Neural progenitor cell (in vitro differentiated cells): Measurements from ENCODE around the gene PPIL4. TPM values are rescaled to one million over a fixed set of nuclear protein-coding genes. Genes with fewer than 3 reads are reported as not detected.

ENCODE experiments used
- DNase-seq: peaks from one replicate; pipeline ENCODE4 v3.0.0-alpha.2; 2016; ENCODE audit warnings: low spot score
- H2AFZ ChIP-seq: fragments of 200-600 bp; sonication (generic); replicated peaks from 2 replicates; pipeline ENCODE4 v1.6.1; 2016; ENCODE audit warnings: antibody characterized with exemption
- H3F3A ChIP-seq: fragments of 200-600 bp; sonication (generic); 2 replicates; pipeline ENCODE4 v1.6.1; 2016; ENCODE audit warnings: antibody characterized with exemption, low read depth
- H3K27ac ChIP-seq: fragments of 200-600 bp; sonication (generic); 2 replicates; pipeline ENCODE4 v1.5.1; 2016; ENCODE audit warnings: mild to moderate bottlenecking
- H3K27me3 ChIP-seq: fragments of 200-600 bp; sonication (generic); 2 replicates; pipeline ENCODE4 v1.6.1; 2016; ENCODE audit warnings: mild to moderate bottlenecking, moderate library complexity
- H3K36me3 ChIP-seq: fragments of 200-600 bp; sonication (generic); 2 replicates; pipeline ENCODE4 v1.5.1; 2016
- H3K4me1 ChIP-seq: fragments of 200-600 bp; sonication (generic); 2 replicates; pipeline ENCODE4 v1.6.1; 2016; ENCODE audit warnings: mixed run types
- H3K4me2 ChIP-seq: fragments of 200-600 bp; sonication (generic); 2 replicates; pipeline ENCODE4 v1.6.1; 2016
- H3K4me3 ChIP-seq: fragments of 200-600 bp; sonication (generic); 2 replicates; pipeline ENCODE4 v1.5.1; 2016
- H3K79me2 ChIP-seq: fragments of 200-600 bp; sonication (generic); 2 replicates; pipeline ENCODE4 v1.6.1; 2016; ENCODE audit warnings: low read depth
- H3K9ac ChIP-seq: fragments of 200-600 bp; sonication (generic); 2 replicates; pipeline ENCODE4 v1.6.1; 2016
- H3K9me3 ChIP-seq: fragments of 200-600 bp; sonication (generic); 2 replicates; pipeline ENCODE4 v1.5.1; 2016; ENCODE audit warnings: low read depth
- H4K20me1 ChIP-seq: fragments of 200-600 bp; sonication (generic); 2 replicates; pipeline ENCODE4 v1.6.1; 2016; ENCODE audit warnings: low read depth
- H3K27ac Mint-ChIP-seq: 3 replicates; pipeline ENCODE4 v1.8.0; 2021; ENCODE audit warnings: mixed read lengths
- H3K27me3 Mint-ChIP-seq: 2 replicates; pipeline ENCODE4 v1.8.0; 2022; ENCODE audit warnings: low read depth, mild to moderate bottlenecking, inconsistent platforms, moderate library complexity, mixed read lengths; ENCODE audit not compliant: insufficient read depth
- H3K36me3 Mint-ChIP-seq: 3 replicates; pipeline ENCODE4 v1.8.0; 2021; ENCODE audit warnings: mixed read lengths
- H3K4me1 Mint-ChIP-seq: 3 replicates; pipeline ENCODE4 v1.8.0; 2021; ENCODE audit warnings: mixed read lengths
- H3K4me3 Mint-ChIP-seq: 3 replicates; pipeline ENCODE4 v1.8.0; 2021; ENCODE audit warnings: mild to moderate bottlenecking, moderate library complexity, mixed read lengths
- H3K9me3 Mint-ChIP-seq: 3 replicates; pipeline ENCODE4 v1.8.0; 2020; ENCODE audit warnings: mixed read lengths
- CTCF ChIP-seq: fragments of 200-600 bp; sonication (generic); IDR thresholded peaks from 2 replicates; pipeline ENCODE4 v1.5.1; 2017; ENCODE audit warnings: antibody characterized with exemption, mild to moderate bottlenecking
- EZH2 ChIP-seq: fragments of 200-600 bp; sonication (generic); IDR thresholded peaks from 2 replicates; pipeline ENCODE4 v1.6.1; 2017; ENCODE audit warnings: antibody characterized with exemption, mild to moderate bottlenecking, moderate library complexity
- EZH2phosphoT487 ChIP-seq: fragments of 200-600 bp; sonication (generic); IDR thresholded peaks from 2 replicates; pipeline ENCODE4 v1.6.1; 2017; ENCODE audit warnings: antibody characterized with exemption
- total RNA-seq: library from RNA; depleted of rRNA; stranded (reverse); fragments of >200 nt; gene quantifications from 2 replicates; pipeline ENCODE4 v1.2.3, GENCODE V29; 2015; ENCODE audit warnings: low replicate concordance

PPIL4 gene
- total RNA-seq, 1 donor from 2014 or later, result 80.6 TPM

- Histone ChIP-seq H3K4me1 (no peaks in the 10 kb centered on the region), H4K20me1 (no peaks in the 10 kb centered on the region), H3K27ac (no peak overlapping the region), H3K9ac (no peak overlapping the region), H2AFZ (no peak overlapping the region), H3F3A (no peaks in the 10 kb centered on the region), H3K36me3 (no peaks in the 10 kb centered on the region), H3K27me3 (peaks cover 14% of the 10 kb centered on the region), H3K4me3 (no peak overlapping the region), H3K79me2 (no peaks in the 10 kb centered on the region), H3K4me2 (no peak overlapping the region), H3K9me3 (no peaks in the 10 kb centered on the region)
- Mint-ChIP-seq H3K36me3 (no peaks in the 10 kb centered on the region), H3K9me3 (no peaks in the 10 kb centered on the region), H3K4me3 (no peak overlapping the region), H3K4me1 (peaks cover 5% of the 10 kb centered on the region), H3K27me3 (no peaks in the 10 kb centered on the region), H3K27ac (no peak overlapping the region)
- TF ChIP-seq CTCF (no peak), EZH2 (no peak), EZH2phosphoT487 (no peak)
- DNase-seq, result no peak
Measured at GRCh38 chr6:149458196-149458595, 87.6 kb downstream of the PPIL4 start.

DNA sequence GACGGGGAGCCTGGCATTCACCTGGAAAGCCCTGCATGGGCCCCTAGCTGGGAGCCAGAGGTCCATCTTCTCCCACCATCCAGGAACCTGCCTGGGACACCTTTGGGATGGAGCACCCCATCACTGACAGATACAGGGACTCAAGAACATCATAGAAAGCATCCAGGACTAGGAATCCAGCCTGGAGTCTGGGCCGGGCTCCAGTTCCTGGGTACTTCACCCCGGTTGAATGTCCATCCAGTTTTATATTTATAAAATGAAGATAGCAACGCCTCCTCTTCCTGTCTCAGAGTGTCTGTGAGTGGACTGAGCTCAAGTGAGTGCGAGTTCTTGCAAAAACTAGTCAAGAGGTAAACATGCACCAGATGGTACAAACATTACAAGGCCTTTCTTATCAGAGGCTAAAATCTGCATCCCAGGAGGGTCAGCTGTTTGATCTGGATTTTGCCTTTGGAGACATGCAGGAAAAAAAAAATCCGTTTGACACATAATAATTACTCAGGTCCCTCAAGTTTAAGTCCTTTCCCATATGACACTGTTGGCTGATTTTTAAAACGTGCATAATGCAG is 88.4 kb downstream of the PPIL4 start:
- Histone ChIP-seq H3K27me3 (peaks cover 22% of the 10 kb centered on the region), H3K4me1 (no peaks in the 10 kb centered on the region), H3K27ac (no peak overlapping the region), H4K20me1 (no peaks in the 10 kb centered on the region), H3K9ac (no peak overlapping the region), H2AFZ (no peak overlapping the region), H3K4me3 (no peak overlapping the region), H3K79me2 (no peaks in the 10 kb centered on the region), H3F3A (no peaks in the 10 kb centered on the region), H3K4me2 (no peak overlapping the region), H3K9me3 (no peaks in the 10 kb centered on the region), H3K36me3 (no peaks in the 10 kb centered on the region)
- Mint-ChIP-seq H3K4me3 (no peak overlapping the region), H3K27me3 (no peaks in the 10 kb centered on the region), H3K27ac (no peak overlapping the region), H3K36me3 (no peaks in the 10 kb centered on the region), H3K4me1 (peaks cover 5% of the 10 kb centered on the region), H3K9me3 (no peaks in the 10 kb centered on the region)
- no peak for DNase-seq
- TF ChIP-seq EZH2, result no peak
- TF ChIP-seq EZH2phosphoT487, result no peak
- no peak for TF ChIP-seq CTCF

DNA sequence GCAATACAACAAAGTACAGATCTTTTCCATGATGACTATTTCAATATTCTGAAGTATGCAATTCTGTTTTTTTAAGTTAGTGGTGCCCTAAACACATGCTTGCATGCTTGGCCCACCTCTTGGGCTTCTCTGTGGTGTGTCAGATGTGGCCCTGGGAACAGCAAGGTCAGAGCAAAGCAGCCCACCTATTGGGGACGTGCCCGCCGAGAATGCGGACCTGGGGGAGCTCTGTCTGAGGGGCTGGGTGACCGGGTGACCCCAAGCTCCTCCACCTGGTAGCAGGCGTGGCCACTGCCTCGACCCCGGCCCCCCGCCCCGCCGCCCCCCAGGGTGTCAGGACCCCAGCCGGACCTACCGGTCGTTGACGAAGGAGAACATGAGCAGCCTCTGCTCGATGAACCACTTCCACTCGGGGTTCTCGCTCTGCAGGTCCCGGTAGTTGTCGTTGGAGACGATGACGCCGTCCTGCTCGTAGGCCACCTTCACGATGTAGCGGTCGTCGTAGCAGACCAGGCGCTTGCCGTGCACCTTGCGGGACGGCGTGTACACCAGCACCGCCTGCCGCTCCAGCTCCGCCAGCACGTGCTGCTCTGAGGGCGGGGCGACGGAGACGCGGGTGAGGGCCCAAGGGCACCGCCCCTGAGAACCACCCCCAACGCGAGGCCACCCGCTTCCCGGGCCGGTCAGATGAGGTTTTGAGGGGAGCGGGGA is 89.4 kb downstream of the PPIL4 start:
- TF ChIP-seq EZH2phosphoT487, result no peak
- no peak for TF ChIP-seq EZH2
- TF ChIP-seq CTCF, result no peak
- peaks cover 31% of the 10 kb centered on the region for H3K27me3 ChIP-seq
- H3K9ac ChIP-seq, result no peak overlapping the region
- H3K4me1 ChIP-seq, result peaks cover 4% of the 10 kb centered on the region
- Mint-ChIP-seq H3K4me1 (peaks cover 8% of the 10 kb centered on the region), H3K9me3 (no peaks in the 10 kb centered on the region), H3K27ac (no peak overlapping the region), H3K36me3 (no peaks in the 10 kb centered on the region), H3K27me3 (peaks cover 1% of the 10 kb centered on the region), H3K4me3 (no peak overlapping the region)
- no peak for DNase-seq
- H2AFZ ChIP-seq, result no peak overlapping the region
- H3K79me2 ChIP-seq, result no peaks in the 10 kb centered on the region
- H3K4me3 ChIP-seq, result no peak overlapping the region
- no peaks in the 10 kb centered on the region for H3F3A ChIP-seq
- H4K20me1 ChIP-seq, result no peaks in the 10 kb centered on the region
- H3K9me3 ChIP-seq, result no peaks in the 10 kb centered on the region
- no peak overlapping the region for H3K4me2 ChIP-seq
- no peaks in the 10 kb centered on the region for H3K36me3 ChIP-seq
- H3K27ac ChIP-seq, result no peak overlapping the region
